ENCODE measurements around the gene IRF2BPL.

The IRF2BPL gene

DNA sequence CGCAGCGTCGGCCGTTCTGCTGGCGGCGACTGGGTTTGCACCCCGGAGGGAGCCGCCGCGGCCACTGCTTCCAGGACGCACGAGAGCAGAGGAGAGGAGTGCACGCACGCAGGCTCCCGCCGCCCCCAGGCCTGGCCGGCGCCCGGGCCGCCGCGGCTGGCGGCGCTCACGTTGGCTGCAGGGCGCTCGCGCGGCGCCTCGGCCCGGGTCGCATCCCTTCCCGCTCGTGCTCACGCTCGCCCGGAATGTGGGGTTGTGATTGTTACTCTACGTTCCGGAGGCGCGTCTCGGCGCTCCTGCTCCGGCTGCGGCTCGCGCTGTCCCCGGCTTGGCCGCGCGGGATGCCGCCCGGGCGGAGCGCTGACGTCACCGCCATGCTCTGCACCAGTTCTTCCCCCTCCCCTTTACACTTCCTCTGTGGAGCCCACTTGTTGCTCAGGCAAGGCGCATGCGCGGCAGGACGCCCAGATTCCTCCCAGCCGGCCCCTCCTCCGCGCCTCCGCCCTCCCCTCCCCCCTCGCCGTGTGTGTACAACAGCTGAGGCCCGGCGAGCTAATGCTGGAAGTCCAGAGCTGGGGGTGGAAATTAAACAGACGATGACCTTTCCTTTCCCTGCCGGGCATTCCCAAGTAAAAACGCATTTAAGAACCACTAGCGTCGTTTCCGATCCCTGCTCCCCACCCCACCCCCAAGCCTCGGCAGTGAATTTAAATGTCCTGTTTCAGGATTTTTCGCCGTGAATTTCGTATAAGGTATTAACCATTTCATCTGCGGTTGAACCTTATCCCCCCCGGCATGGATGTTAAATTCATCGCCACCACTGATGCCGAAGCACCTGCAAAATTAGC is at the start of gene IRF2BPL:
IRF2BPL (minus strand) TSS at position 325 of the 848 bp plus-strand sequence. CDS start 916 bp downstream, outside the sequence.
- DNase-seq = peak; percentile 91 to 93

DNA sequence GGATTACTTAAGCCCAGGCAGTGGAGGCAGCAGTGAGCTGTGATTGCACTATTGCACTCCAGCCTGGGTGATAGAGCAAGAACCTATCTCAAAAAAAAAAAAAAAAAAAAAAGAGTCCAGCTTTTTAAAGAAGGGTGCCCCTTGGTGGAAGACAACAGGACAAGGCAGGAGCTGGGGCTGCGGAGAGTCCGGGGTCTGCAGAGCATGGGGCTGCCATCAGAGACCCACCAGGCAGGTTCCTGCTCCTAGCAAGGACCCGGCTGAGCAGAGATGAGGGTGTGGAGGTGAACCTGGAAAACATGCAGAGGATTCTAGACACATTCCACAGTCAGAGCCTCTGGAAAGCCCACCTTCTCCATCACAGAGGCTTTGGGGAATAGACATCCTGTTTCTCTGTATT is 48.5 kb upstream of the IRF2BPL start:
- DNase-seq = no peak

DNA sequence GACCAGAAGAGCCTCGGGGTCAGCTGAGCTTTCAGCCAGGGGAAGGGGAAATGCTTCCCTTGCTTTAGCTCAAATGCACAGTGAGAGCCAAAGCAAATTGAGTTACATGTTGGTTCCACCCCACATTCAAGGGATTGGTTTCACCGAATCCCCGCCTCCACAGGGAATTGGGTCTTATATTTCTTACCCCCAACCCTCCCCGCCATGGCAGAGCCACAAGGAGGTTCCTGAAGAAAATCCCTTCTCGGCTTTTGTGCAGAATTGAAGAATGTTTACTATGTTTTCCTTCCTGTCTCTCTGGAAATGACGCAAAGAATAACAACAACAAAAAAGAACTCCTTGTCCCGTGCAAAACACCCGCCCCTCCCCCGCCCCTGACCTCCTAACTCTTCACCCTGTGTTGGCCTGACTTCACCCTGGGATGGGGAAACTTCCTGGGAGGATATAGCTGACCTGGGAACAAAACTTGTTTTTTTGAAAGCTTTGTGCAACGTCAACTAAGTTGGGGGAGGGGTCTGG is 47.7 kb upstream of the IRF2BPL start:
- DNase-seq = no peak

GRCh38 chr14:77074969-77075368 is 46.5 kb upstream of the IRF2BPL start:
- no peak for DNase-seq

GRCh38 chr14:77071938-77072388 is 43.5 kb upstream of the IRF2BPL start:
- no peak for DNase-seq

DNA sequence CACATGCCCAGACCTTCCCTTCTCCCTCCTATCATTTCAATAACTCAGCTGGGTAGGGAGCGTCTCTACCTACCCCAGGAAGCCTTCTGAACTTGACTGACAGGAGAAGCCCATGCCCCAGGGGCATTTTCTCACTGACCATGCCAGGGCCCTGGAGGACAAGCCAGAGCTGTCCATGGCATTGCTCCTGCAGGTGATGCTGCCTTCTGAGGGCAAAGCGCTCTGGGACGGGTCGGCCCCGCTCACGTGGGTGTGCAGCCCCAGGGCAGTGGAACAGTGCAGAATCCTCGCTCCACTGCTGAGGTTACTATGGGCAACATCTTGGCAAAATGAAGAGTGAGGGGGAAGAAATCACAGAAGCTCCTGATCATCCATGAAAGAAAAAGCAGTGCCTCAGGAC is 41.0 kb upstream of the IRF2BPL start:
- DNase-seq = no peak

DNA sequence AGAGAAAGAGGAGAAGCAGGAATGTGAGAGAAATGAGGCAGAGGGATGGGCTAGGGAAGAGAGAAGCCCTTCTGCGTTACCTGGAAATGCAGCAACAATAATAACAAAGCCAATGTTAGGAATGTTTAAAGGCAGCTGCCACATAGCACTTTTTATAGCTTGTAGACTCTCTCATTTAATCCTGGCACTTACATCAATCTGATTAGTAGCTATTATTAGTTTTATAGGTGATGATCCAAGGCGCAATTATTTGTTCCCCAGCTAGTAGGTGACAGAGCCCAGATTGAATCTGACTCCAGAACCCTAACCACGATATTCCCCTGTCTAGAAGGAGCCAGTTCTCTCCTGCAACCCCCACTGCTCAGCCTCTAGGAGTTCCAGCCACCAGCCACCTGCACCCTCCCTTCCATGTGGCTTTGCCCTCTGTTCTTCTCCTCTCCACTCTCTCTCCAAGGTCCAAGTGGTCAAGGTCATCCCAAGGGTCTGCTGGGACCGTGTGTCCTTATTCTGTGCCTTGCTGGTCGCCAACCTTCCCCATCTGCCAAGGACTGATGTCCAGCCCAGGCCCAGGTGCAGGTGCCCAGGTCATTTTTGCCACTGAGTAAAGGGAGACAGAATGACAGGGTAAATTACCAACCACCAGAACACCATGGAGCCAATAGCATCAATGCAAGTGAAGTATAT is 40.2 kb upstream of the IRF2BPL start:
- no peak for DNase-seq

DNA sequence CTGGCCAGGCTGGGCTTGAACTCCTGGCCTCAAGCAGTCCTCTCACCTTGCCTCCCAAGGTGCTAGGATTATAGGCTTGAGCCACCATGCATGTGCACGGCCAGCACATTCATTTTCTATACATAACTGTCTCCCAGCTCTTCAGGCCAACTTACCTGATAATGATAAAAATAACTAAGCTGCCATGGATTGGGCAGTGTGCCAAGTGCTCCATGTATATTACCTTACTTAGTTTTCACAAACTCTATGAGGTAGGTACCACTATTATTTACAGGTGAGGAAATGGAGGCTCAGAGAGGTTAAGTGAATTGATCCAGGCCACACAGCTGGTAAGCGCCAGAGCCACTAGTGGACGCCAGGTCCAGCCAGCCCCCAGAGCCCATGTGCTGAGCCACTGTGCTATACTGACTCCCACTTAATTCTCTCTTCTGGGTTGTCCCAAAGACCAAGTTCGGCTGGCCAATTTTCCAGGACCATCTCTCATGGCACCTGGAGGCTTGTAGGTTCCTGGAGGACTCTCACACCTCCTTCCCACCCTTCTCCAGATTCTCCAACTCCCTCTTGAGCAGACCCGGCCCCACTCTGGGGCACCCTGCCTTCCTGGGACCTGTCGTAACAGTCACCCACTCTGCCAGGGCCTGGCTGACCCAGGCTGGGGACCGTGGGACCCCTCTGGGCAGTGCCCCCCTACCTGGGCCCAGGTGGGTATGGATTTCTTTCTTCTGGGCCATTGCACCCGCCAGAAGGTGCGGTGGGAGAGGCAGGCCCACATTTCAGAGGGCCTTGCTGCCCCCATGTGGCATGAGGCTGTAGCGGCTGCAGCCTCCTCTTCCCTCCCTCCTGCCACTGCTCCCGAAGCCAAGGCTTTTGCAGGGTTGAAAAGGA is 39.4 kb upstream of the IRF2BPL start:
- peak; percentile 59 to 62 for DNase-seq

- DNase-seq = no peak
Observed at GRCh38 chr14:77066578-77067172, 38.2 kb upstream of the IRF2BPL start.

GRCh38 chr14:77065851-77066577 is 37.5 kb upstream of the IRF2BPL start:
- no peak for DNase-seq

DNA sequence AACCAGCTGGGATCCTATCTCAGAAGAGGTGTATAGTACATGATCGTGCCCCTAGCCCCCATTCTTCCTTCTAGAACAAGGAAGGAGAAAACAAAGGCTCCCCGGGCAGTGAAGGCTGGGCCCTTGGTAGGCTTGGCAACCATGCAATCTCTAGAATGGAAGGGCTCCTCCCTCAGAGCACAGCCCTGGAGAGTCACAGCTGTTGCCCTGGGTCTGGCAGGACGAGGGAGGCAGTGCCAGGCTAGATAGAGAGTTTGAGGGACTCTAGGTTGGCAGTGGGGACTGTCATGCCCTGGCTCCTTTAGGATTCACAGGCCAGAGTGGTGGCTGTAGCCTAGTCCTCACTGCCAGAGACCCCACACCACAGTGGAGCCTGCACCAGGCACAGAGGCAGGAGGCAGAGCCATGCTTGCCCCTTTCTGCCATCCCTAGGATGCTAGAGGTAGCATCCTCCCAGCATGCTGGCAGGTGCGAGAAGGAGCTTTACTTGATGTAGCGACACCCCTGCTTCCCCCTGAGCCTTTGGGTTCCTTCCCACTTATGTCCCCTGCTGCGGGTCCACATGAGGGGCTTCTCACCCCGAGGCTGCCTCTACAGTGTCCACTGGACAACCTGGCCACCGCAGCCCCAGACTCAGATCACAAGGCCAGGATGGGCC is 36.1 kb upstream of the IRF2BPL start:
- no peak for DNase-seq

GRCh38 chr14:77063571-77064171 is 35.2 kb upstream of the IRF2BPL start:
- no peak for DNase-seq

DNA sequence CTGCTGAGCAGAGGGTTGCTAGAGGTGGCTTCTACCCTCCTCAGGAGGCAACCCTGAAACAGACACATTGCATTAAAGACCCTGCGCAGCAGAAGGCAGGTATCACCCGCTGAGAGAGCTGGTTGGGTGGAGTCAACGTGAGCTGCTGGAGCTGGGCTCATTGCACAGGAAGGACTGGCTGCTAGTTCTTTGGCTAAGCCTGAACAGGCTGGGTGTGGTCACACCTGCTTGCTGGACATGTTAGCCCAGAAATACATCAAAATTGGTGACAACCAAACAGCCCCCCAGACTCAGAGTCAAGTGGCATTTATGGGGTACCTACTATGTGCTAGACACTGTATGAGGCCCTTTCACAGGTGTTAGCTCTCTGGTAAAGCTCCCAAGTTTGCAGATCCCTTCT is 33.8 kb upstream of the IRF2BPL start:
- no peak for DNase-seq

DNA sequence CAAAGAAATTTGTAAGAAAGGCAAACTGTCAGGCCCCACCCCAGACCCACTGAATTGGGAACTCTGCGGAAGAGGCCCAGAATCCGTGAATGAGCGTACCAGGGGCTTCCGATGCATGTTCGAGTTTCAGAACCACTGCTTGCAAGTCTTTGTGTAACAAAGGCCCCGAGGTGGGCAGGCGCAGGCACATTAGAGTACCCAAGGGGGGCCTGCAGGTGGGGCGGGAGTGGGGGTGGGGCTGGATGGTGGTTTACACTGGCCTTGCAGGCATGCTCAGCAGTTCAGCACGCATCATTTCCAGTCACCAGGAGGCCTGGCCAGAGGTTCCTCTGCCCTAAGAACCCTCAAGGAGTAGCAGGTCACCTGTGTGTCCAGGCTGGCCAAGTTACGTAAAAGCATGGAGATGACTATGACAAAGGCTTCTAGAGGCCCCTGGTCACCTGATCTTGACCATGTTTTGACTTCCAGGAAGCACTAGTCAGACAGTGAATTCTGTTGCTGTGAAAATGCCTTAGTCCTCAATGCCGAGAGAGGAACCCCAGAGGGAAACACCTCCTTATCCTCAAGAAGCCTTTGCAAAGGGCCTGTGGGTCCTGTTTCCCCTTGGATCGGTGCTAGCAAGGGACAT is 33.2 kb upstream of the IRF2BPL start:
- DNase-seq = no peak

DNA sequence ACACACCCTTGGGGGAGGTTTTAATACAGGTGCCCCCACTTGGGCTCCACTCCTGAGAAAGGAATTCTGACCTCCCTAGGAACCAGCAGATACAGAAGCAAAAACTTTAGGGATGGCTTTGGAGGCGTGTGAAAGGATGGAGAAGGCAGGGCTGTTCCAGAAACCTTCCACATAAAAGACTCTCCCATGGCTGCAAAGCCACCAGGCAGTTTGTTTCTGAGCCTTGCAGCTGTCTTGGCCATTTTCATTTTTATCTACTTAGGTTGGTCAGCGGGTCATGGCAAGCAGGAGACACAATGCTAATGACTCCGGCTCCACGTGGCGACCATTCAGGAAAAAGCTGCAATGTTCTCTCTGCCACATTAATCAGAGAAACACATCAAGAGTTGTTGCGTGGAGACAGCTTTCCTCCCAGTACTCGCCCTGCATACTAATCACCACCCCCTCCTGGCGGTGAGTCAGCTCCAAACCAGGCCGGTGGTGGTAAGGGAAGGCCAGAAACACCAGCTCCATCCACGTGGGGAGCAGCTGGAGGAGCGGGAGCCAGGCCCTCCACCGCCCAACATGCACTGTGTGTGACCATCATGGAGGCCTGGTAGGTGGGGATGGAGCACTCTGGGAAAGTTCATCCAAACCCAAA is 30.9 kb upstream of the IRF2BPL start:
- DNase-seq = no peak

GRCh38 chr14:77058785-77059184 is 30.3 kb upstream of the IRF2BPL start:
- DNase-seq = no peak

DNA sequence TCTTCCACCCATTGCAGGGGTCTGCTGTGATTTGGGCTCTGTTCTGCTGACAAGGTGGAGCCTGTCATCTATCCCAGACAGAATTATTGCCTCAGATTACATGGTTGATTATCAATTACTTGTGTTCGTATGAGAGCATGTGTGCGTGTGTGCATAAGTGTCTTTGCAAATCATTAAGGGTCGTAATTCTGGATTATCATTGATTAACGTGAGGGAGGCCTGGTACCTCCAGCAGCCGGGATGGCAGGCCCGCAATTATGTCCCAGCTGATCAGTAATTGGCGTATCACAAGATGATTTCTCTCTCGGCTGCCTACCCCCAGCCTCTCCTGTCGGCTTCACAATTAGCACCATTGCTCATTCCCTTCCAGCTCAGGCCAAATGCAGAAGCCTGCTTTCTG is 29.6 kb upstream of the IRF2BPL start:
- no peak for DNase-seq

- DNase-seq = no peak
Observed at GRCh38 chr14:77055981-77056380, 27.5 kb upstream of the IRF2BPL start.

DNA sequence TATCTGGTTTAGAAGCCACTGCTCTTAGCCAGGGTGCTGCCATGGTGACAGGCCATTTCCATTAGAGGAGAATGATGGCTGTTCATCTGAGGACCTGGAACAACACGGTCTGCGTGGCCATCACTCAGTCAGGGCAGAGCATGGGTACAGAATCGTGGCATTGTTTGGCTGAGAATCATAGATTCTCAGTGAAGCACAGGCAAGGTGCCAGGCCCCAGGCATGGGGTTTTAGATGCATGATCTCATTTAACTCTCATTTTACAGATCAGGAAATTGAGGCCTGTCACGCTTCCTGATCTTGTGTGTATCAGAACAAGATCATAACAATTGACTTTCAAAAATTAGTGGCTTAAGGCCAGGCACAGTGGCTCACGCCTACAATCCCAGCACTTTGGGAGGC is 26.8 kb upstream of the IRF2BPL start:
- DNase-seq = no peak

Measured in NCI-H1930 (cell line).